Left lung (tissue), 10 donors: ENCODE data around the gene ARHGEF28. TPM values are rescaled to one million over a fixed set of nuclear protein-coding genes. Genes with fewer than 3 reads are reported as not detected.
A peak's percentile ranks its signal among the peaks of the same experiment; 100 is the strongest.

ENCODE experiments used
- ATAC-seq: fragments of 200-7000 bp; cut with Tn5 transposase; one replicate; pipeline ENCODE4 v1.9.1; 2020; ENCODE audit warnings: moderate library complexity
- DNase-seq, 4 donors: peaks; one replicate each; pipeline ENCODE4 v3.0.0-alpha.2; 2013 to 2020
- H3K27ac ChIP-seq, 2 donors: fragments of 200-600 bp; sonication (generic) in 1 of 2; one replicate each; pipeline versions ENCODE4 v1.5.0 to v1.8.0; 2020 to 2021
- H3K27me3 ChIP-seq, 2 donors: fragments of 200-600 bp; sonication (generic) in 1 of 2; one replicate each; pipeline versions ENCODE4 v1.5.0 to v1.8.0; 2020 to 2021
- H3K36me3 ChIP-seq, 2 donors: fragments of 200-600 bp; sonication (generic) in 1 of 2; one replicate each; pipeline versions ENCODE4 v1.5.0 to v1.8.0; 2020 to 2021
- H3K4me1 ChIP-seq, 2 donors: fragments of 200-600 bp; one replicate each; pipeline ENCODE4 v1.8.0; 2021
- H3K4me3 ChIP-seq, 2 donors: fragments of 200-600 bp; sonication (generic) in 1 of 2; one replicate each; pipeline versions ENCODE4 v1.5.0 to v1.8.0; 2020 to 2021; ENCODE audit warnings: mild to moderate bottlenecking in 1 of 2
- H3K9me3 ChIP-seq, 2 donors: fragments of 200-600 bp; sonication (generic) in 1 of 2; one replicate each; pipeline versions ENCODE4 v1.5.0 to v1.8.0; 2020 to 2021
- CTCF ChIP-seq, 2 donors: fragments of 200-600 bp; sonication (generic) in 1 of 2; IDR thresholded peaks; one replicate each; pipeline versions ENCODE4 v1.5.0 to v1.8.0; 2021; ENCODE audit warnings: antibody characterized with exemption in 2 of 2
- intact Hi-C, 2 donors: fragments of 100-400 bp; cut with DNase I; formaldehyde crosslinking; loops; one replicate each; pipeline versions ENCODE4 v1.11.2 to v1.14.2; 2022
- polyA plus RNA-seq, 6 donors: library from polyadenylated mRNA; unstranded; fragments of 120-200 nt; gene quantifications; one replicate each; pipeline ENCODE4 v1.2.1, GENCODE V29; 2013; ENCODE audit not compliant: insufficient read length in 6 of 6
- total RNA-seq, 2 donors: library from RNA; stranded (reverse); fragmentation: NEBNext Ultra II Directional; extraction: Animal tissue kit (Norgen Biotek cat#: 25700); gene quantifications; one replicate each; pipeline ENCODE4 v1.2.1, GENCODE V29; 2021
- donor health status: DM: no; HTN: yes; CAD: no.
- donor health status: DM: no; HTN: no; CAD: no.

The ARHGEF28 gene
- total and polyA plus RNA-seq, 8 donors = 8.4 to 16.4 (median 10.3) TPM

- DNase-seq (peak in 2 of 4 donors; percentile 69 to 73), ATAC-seq (peak; percentile 84)
- intact Hi-C loops = no loop called here
- Histone ChIP-seq H3K4me1 (peaks cover 4% of the 10 kb centered on the region in 2 donors), H3K4me3 (no peak overlapping the region), H3K36me3 (no peaks in the 10 kb centered on the region), H3K27me3 (no peaks in the 10 kb centered on the region), H3K9me3 (no peaks in the 10 kb centered on the region), H3K27ac (peak overlapping the region in 1 of 2 donors; percentile 39)
- TF ChIP-seq CTCF (IDR thresholded peaks at IDR 0.05) = no peak
These were observed 200.5 kb downstream of the ARHGEF28 start for GRCh38 chr5:73826301-73827105.

DNA sequence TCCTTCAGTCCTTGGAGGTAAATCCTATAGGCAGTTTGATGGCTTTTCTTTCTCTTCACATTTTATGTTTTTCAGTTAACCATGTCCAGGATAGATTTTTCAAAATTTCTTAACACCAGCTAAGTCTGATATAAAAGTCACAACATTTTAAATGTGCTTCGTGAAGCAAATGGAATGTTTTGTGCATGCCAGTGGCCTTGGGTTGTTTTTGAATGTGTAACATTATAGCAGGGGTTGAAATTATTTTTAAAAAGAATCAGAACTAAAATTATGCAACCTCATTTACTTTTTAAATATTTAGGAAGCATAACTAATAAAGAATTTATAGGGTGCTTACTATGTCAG is 201.1 kb downstream of the ARHGEF28 start:
- no peak for TF ChIP-seq CTCF (IDR thresholded peaks at IDR 0.05)
- H3K27me3 ChIP-seq = no peaks in the 10 kb centered on the region
- H3K9me3 ChIP-seq = no peaks in the 10 kb centered on the region
- H3K4me3 ChIP-seq = no peak overlapping the region
- ATAC-seq (no peak), DNase-seq (no peak)
- peaks cover 4% of the 10 kb centered on the region in 2 donors for H3K4me1 ChIP-seq
- no peaks in the 10 kb centered on the region for H3K36me3 ChIP-seq
- H3K27ac ChIP-seq = peak overlapping the region in 1 of 2 donors; percentile 39
- intact Hi-C loops = no loop called here

GRCh38 chr5:73828465-73828864 is 202.5 kb downstream of the ARHGEF28 start:
- no peak overlapping the region for H3K27ac ChIP-seq
- no peak for ATAC-seq
- no peak for TF ChIP-seq CTCF (IDR thresholded peaks at IDR 0.05)
- intact Hi-C loops = no loop called here
- no peaks in the 10 kb centered on the region for H3K36me3 ChIP-seq
- no peaks in the 10 kb centered on the region for H3K9me3 ChIP-seq
- no peak overlapping the region for H3K4me3 ChIP-seq
- no peaks in the 10 kb centered on the region for H3K27me3 ChIP-seq
- peaks cover 4% of the 10 kb centered on the region in 2 donors for H3K4me1 ChIP-seq
- no peak for DNase-seq

- no peak for TF ChIP-seq CTCF (IDR thresholded peaks at IDR 0.05)
- no peak for DNase-seq
- no peaks in the 10 kb centered on the region for H3K27me3 ChIP-seq
- no peak for ATAC-seq
- no peaks in the 10 kb centered on the region for H3K36me3 ChIP-seq
- no peak overlapping the region for H3K4me3 ChIP-seq
- no peaks in the 10 kb centered on the region for H3K9me3 ChIP-seq
- no peak overlapping the region for H3K27ac ChIP-seq
- H3K4me1 ChIP-seq = peaks cover 4% of the 10 kb centered on the region in 2 donors
- intact Hi-C loops = no loop called here
These were observed 204.7 kb downstream of the ARHGEF28 start for GRCh38 chr5:73830646-73831045.

DNA sequence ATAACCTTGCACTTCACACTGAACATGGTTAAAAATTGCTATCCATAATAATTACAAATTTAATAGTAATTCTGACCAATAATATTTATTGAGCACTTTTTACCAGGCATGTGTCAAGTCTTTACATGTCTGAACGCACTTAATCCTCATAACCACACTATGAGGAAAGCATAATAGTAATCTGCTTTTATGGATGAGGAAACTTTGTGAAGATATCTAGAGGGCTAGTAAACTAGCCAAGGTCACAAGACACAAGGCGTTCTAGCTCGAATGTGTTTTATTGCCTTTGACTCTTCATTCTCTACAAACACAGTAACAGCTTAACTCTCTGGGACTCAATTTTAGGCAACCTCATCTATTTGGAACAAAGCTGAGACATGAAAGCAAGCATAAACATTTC is 205.1 kb downstream of the ARHGEF28 start:
- Histone ChIP-seq H3K4me3 (no peak overlapping the region), H3K27me3 (no peaks in the 10 kb centered on the region), H3K4me1 (no peaks in the 10 kb centered on the region), H3K36me3 (no peaks in the 10 kb centered on the region), H3K9me3 (no peaks in the 10 kb centered on the region), H3K27ac (no peak overlapping the region)
- no peak for ATAC-seq
- intact Hi-C loops = no loop called here
- no peak for DNase-seq
- no peak for TF ChIP-seq CTCF (IDR thresholded peaks at IDR 0.05)
